Skeletal muscle tissue (tissue), 4 donors: ENCODE measurements around the gene RELCH. TPM values are rescaled to one million over a fixed set of nuclear protein-coding genes. Genes with fewer than 3 reads are reported as not detected.

Experiments used
- H3K27ac ChIP-seq: one replicate; pipeline ENCODE4 v1.7.0; 2013; ENCODE audit warnings: mild to moderate bottlenecking, low read depth, low read length, inconsistent platforms
- H3K27me3 ChIP-seq, 3 donors: one replicate each; pipeline ENCODE4 v1.7.0; 2013; ENCODE audit warnings: low read length in 3 of 3; ENCODE audit not compliant: control insufficient read depth in 3 of 3, insufficient read depth in 3 of 3
- H3K36me3 ChIP-seq, 3 donors: one replicate each; pipeline ENCODE4 v1.7.0; 2013; ENCODE audit warnings: low read length in 3 of 3; ENCODE audit not compliant: control insufficient read depth in 3 of 3, insufficient read depth in 3 of 3
- H3K4me1 ChIP-seq, 3 donors: one replicate each; pipeline ENCODE4 v1.7.0; 2013; ENCODE audit warnings: low read length in 3 of 3, mild to moderate bottlenecking in 3 of 3; ENCODE audit not compliant: control insufficient read depth in 3 of 3, insufficient read depth in 3 of 3
- H3K4me3 ChIP-seq, 3 donors: one replicate each; pipeline ENCODE4 v1.7.0; 2013; ENCODE audit warnings: low read length in 3 of 3
- H3K9ac ChIP-seq, 3 donors: one replicate each; pipeline ENCODE4 v1.7.0; 2013; ENCODE audit warnings: low read length in 3 of 3, mild to moderate bottlenecking in 3 of 3, moderate library complexity in 2 of 3, low read depth in 1 of 3
- H3K9me3 ChIP-seq, 3 donors: one replicate each; pipeline ENCODE4 v1.7.0; 2013; ENCODE audit warnings: low read length in 3 of 3; ENCODE audit not compliant: control insufficient read depth in 3 of 3
- total RNA-seq: library from RNA; depleted of rRNA; stranded (reverse); fragments of >200 nt; gene quantifications from one replicate; pipeline ENCODE4 v1.2.3, GENCODE V29; 2014
- donor health status: Osteomylitis.

The RELCH gene, protein sequence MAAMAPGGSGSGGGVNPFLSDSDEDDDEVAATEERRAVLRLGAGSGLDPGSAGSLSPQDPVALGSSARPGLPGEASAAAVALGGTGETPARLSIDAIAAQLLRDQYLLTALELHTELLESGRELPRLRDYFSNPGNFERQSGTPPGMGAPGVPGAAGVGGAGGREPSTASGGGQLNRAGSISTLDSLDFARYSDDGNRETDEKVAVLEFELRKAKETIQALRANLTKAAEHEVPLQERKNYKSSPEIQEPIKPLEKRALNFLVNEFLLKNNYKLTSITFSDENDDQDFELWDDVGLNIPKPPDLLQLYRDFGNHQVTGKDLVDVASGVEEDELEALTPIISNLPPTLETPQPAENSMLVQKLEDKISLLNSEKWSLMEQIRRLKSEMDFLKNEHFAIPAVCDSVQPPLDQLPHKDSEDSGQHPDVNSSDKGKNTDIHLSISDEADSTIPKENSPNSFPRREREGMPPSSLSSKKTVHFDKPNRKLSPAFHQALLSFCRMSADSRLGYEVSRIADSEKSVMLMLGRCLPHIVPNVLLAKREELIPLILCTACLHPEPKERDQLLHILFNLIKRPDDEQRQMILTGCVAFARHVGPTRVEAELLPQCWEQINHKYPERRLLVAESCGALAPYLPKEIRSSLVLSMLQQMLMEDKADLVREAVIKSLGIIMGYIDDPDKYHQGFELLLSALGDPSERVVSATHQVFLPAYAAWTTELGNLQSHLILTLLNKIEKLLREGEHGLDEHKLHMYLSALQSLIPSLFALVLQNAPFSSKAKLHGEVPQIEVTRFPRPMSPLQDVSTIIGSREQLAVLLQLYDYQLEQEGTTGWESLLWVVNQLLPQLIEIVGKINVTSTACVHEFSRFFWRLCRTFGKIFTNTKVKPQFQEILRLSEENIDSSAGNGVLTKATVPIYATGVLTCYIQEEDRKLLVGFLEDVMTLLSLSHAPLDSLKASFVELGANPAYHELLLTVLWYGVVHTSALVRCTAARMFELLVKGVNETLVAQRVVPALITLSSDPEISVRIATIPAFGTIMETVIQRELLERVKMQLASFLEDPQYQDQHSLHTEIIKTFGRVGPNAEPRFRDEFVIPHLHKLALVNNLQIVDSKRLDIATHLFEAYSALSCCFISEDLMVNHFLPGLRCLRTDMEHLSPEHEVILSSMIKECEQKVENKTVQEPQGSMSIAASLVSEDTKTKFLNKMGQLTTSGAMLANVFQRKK
- 30.3 TPM for total RNA-seq

DNA sequence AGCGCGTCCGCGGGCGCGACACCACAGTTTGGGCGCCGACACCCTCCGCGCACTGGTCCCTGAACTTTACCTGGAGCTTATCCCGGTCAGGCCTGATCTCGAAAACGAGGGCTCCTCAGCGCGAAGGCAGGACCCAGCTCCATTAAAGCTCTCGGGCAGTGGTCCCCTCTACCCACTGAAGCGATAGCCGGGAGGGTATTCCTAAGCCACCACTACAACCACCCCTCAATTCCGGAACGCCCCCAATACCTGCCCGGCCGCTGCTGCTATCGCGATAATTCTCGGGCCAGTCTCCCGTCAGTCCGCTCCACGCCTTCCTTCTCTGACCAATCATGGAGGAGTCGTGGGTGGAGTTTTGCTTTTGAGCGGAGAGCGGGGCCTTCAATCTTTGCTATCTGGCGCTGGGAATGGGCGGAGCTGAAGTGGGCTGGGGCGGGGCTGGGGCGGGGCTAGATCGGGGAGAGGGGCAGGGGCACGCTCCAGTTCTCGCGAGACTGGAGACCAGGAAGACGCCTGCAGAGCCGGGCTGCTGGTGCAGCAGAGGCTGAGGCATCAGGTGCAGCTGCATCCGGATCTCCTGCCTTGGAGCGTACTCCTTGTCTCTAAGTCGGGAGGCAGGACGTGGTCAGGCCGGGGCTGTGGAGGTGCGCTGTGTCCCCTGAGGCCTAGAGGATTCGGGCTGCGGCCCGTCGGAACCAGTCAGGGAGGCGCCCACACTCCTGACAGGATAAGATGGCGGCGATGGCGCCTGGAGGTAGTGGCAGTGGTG lies at the start of gene RELCH, which contains the start of gene PIGN:
RELCH (plus strand) TSS at position 482 of the 769 bp plus-strand sequence; CDS start at position 733, 251 bp downstream.
PIGN (minus strand) TSS at position 283 of the 769 bp plus-strand sequence. CDS start 25,703 bp downstream, outside the sequence.
- Histone ChIP-seq H3K36me3 (peaks cover 0 to 4% (median 0%) of the 10 kb centered on the region in 3 donors), H3K27me3 (no peaks in the 10 kb centered on the region), H3K27ac (peak within 1 kb of the TSS; percentile 75), H3K4me1 (peaks cover 10 to 36% (median 25%) of the 10 kb centered on the region in 3 donors), H3K9me3 (no peaks in the 10 kb centered on the region), H3K9ac (peak within 1 kb of the TSS; percentile 94), H3K4me3 (peak within 1 kb of the TSS; percentile 93 to 99 (median 99))

DNA sequence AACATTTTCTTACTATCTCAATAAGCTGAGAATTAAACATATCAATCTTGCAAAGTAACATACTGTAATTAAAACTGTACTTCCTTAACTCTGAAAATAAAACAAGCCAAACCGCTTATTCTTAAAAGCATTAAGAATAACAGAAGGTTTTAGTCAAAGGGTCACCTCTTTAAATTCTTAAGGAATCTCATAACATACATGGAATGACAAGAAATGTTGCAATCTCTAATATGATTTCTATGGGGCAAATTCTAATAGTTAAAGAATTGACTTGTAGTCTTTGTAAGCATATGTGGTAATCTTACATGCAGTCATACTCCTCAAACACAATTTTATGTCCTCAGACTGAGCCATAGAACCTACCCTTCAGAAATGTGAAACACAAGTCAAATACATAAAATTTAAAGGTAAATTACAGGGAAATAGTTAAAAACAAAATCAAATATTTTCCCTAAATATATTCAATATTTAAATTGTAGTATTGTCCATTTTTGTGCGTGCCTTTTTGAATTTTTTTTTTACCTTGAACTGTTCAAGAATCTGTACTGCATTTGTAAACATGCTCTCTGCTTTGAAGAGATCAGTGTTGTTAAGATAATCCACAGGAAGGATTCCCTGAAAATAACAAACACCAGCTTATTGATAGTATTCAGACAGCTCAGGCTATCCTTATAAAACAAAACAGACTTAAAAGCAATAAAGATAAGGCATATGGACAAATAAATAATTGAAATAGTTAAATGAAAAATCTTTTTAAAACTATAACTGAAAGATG lies 48.4 kb upstream of the RELCH start:
- Histone ChIP-seq H3K36me3 (peaks cover 5 to 31% (median 10%) of the 10 kb centered on the region in 3 donors), H3K9ac (no peak overlapping the region), H3K4me3 (no peak overlapping the region), H3K4me1 (no peaks in the 10 kb centered on the region), H3K27me3 (no peaks in the 10 kb centered on the region), H3K27ac (no peak overlapping the region), H3K9me3 (no peaks in the 10 kb centered on the region)

DNA sequence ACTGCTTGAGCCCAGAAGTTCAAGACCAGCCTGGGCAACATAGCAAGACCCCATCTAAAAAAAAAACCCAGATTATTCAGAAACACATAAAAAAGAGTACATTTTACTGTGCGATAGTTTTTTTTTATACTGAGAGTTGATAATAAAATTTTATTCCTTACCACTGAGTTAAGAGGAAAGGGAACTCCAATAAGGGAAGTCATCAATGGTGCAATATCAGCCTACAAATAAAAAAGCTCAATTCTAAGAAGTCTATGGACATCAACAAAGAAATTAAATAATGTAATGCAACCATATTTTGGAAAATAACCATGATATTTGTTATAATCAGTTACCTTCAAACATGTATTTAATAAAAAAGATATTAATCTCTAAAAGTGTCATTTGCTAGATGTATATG lies 46.8 kb upstream of the RELCH start:
- no peak overlapping the region for H3K27ac ChIP-seq
- no peak overlapping the region for H3K9ac ChIP-seq
- no peaks in the 10 kb centered on the region for H3K4me1 ChIP-seq
- no peak overlapping the region for H3K4me3 ChIP-seq
- H3K27me3 ChIP-seq = no peaks in the 10 kb centered on the region
- peaks cover 7 to 39% (median 13%) of the 10 kb centered on the region in 3 donors for H3K36me3 ChIP-seq
- H3K9me3 ChIP-seq = no peaks in the 10 kb centered on the region

DNA sequence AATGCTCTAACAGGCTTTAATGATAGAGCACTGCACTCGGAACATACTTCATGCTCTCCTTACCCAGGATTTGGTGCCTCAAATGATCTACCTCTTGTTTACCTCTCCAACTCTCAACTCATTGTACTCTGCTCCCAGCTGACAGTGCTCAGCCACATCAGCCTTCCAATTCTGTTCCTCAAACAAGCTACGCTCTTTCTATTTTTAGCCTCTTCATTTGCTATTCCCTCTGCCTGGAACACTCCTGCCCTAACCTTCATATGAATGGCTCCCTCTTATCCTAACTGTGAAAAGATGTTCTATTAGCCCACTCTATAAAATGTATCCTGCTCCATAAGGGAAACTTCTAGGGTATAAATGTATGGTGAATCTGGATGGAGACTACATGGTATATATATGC lies 42.7 kb upstream of the RELCH start:
- no peaks in the 10 kb centered on the region for H3K9me3 ChIP-seq
- H3K27ac ChIP-seq = no peak overlapping the region
- H3K4me3 ChIP-seq = no peak overlapping the region
- no peaks in the 10 kb centered on the region for H3K4me1 ChIP-seq
- peaks cover 3 to 29% (median 14%) of the 10 kb centered on the region in 3 donors for H3K36me3 ChIP-seq
- H3K9ac ChIP-seq = no peak overlapping the region
- H3K27me3 ChIP-seq = no peaks in the 10 kb centered on the region

DNA sequence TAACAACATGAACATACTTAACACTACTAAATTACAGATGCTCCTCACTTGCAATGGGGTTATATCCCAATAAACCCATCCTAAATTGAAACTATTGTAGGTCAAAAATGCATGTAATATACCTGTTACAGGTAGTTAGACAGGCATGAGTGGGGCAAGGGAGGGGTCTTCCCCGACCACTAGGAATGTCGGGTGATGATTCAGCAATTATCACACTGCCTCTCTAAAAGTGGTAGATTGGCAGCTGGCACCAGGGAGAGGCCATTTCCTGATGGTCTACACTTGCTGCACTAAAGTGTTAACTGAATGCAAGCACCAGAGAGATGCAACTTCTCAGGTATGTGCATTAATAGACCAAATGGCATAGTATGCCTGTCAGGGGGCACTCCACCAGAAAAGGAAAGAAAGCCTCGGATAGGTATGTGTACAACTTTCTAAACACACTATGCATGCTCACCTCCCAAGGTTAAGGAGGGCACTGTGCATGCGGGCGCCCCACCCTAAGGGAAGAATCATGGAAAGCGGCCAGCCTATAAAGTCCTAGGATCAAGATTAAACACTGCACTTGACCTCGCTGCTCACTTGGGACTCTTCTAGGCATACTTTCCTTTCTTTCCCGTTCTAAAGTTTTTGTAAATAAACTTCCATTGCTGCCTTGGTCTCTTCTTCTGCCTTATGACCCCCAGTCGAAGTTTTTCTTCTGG lies 35.8 kb upstream of the RELCH start:
- Histone ChIP-seq H3K4me1 (no peaks in the 10 kb centered on the region), H3K36me3 (peaks cover 0 to 7% (median 3%) of the 10 kb centered on the region in 3 donors), H3K4me3 (no peak overlapping the region), H3K9me3 (no peaks in the 10 kb centered on the region), H3K9ac (no peak overlapping the region), H3K27me3 (no peaks in the 10 kb centered on the region), H3K27ac (no peak overlapping the region)

DNA sequence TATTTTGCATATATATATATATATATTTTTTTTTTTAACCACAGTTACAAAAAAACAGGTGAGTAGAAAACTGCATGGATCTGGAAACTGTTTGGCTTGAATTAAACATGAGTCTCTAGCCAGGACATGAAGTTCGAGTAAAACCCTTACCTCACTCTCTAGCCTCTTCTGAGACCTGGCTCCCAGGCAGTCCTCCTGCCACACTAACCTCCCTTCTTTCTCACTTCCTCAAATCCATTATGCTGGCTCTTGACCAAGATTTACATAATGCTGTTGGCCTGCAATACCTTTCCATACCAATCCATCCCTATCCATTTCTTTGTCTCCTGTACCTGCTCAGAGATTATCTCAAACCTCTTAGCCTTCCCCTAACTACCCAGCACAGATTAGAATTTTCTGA lies 34.2 kb upstream of the RELCH start:
- no peaks in the 10 kb centered on the region for H3K4me1 ChIP-seq
- peaks cover 0 to 11% (median 0%) of the 10 kb centered on the region in 3 donors for H3K36me3 ChIP-seq
- no peak overlapping the region for H3K27ac ChIP-seq
- no peak overlapping the region for H3K4me3 ChIP-seq
- no peak overlapping the region for H3K9ac ChIP-seq
- no peaks in the 10 kb centered on the region for H3K9me3 ChIP-seq
- H3K27me3 ChIP-seq = no peaks in the 10 kb centered on the region

DNA sequence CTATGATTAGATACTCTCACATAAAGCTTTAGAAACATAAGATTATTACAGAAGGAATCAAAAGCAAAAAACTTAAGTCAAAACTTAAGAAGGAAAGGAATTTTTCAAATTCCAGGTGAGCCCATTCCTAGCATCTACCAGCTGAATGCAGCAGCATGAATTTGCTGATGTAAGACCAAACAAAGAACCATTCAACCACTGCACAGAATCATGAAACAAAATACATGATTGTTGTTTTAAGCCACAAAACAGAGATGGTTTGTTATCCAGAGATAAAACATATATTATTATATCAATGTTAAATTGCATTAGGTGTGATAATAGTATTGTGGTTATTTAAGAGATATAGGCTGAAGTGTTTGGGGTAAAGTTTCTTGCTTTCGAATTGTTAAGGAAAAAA lies 29.2 kb upstream of the RELCH start:
- Histone ChIP-seq H3K4me1 (no peaks in the 10 kb centered on the region), H3K9ac (no peak overlapping the region), H3K9me3 (no peaks in the 10 kb centered on the region), H3K27ac (no peak overlapping the region), H3K36me3 (peaks cover 0 to 8% (median 0%) of the 10 kb centered on the region in 3 donors), H3K4me3 (no peak overlapping the region), H3K27me3 (no peaks in the 10 kb centered on the region)

DNA sequence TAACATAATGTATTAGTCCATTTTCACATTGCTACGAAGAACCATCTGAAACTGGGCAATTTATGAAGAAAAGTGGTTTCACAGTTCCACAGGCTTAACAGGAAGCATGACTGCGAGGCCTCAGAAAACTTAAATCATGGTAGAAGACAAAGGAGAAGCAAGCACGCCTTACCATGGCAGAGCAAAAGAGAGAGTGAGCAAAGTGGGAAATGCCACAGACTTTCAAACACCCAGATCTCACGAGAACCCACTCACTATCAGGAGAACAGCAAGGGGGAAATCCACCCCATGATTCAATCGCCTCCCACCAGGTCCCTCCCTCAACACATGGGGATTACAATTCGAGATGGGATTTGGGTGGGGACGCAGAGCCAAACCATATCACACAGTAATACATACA lies 22.7 kb upstream of the RELCH start:
- no peaks in the 10 kb centered on the region for H3K36me3 ChIP-seq
- no peaks in the 10 kb centered on the region for H3K27me3 ChIP-seq
- H3K9me3 ChIP-seq = no peaks in the 10 kb centered on the region
- no peak overlapping the region for H3K27ac ChIP-seq
- no peak overlapping the region for H3K9ac ChIP-seq
- no peaks in the 10 kb centered on the region for H3K4me1 ChIP-seq
- H3K4me3 ChIP-seq = no peak overlapping the region
